A549 (cell line): Measurements from ENCODE around the gene IDUA. TPM values are rescaled to one million over a fixed set of nuclear protein-coding genes. Genes with fewer than 3 reads are reported as not detected.

Experiments
- ATAC-seq, 2 experiments: fragments of 200-7000 bp in 1 of 2; fragments of >200 bp in 1 of 2; cut with Nextera tagmentation in 1 of 2; cut with Tn5 transposase in 1 of 2; 3 replicates each; pipeline versions ENCODE4 v1.8.0 to v1.9.1; 2018 to 2020; ENCODE audit warnings: mild to moderate bottlenecking in 1 of 2, moderate library complexity in 1 of 2
- CTCF ChIA-PET: fragments of 300-600 bp; sonication (Branson Sonifier 250); formaldehyde crosslinking; extraction: SDS; loops from one replicate; lab custom pipeline; 2021; ENCODE audit warnings: antibody characterized with exemption, inconsistent platforms; lab: Yijun Ruan, JAX
- POLR2A ChIA-PET: fragments of 350-600 bp; formaldehyde crosslinking; extraction: SDS; loops from one replicate; lab custom pipeline; 2021; ENCODE audit warnings: antibody characterized with exemption, inconsistent platforms; lab: Yijun Ruan, JAX
- DNase-seq, 2 experiments: peaks; one replicate each; pipeline versions ENCODE4 v3.0.0 to v3.0.0-alpha.2; 2011 to 2016; ENCODE audit warnings: low read depth in 1 of 2, low spot score in 1 of 2
- FAIRE-seq: peaks from 2 replicates; lab custom pipeline; 2011; peaks lifted over from hg19 to GRCh38; lab: Jason Lieb, UNC
- H3K27ac ChIP-seq, 2 experiments: fragments of >200 bp; sonication (Bioruptor Twin); formaldehyde crosslinking; 3 replicates each; pipeline ENCODE4 v1.5.1; 2016 to 2017
- H3K4me1 ChIP-seq: fragments of >200 bp; sonication (Bioruptor Twin); formaldehyde crosslinking; 3 replicates; pipeline ENCODE4 v1.6.1; 2016
- H3K4me2 ChIP-seq: fragments of >200 bp; sonication (Bioruptor Twin); formaldehyde crosslinking; 3 replicates; pipeline ENCODE4 v1.6.1; 2016
- H3K4me3 ChIP-seq: fragments of >200 bp; sonication (Bioruptor Twin); formaldehyde crosslinking; 3 replicates; pipeline ENCODE4 v1.5.1; 2016
- H3K9me3 ChIP-seq: fragments of >200 bp; sonication (Bioruptor Twin); formaldehyde crosslinking; 3 replicates; pipeline ENCODE4 v1.6.1; 2016
- CBX8 ChIP-seq: fragments of 200-600 bp; sonication (generic); IDR thresholded peaks from 2 replicates; pipeline ENCODE4 v1.6.1; 2016
- CEBPB ChIP-seq, 2 experiments: fragments of >200 bp in 1 of 2; sonication (Bioruptor Twin) in 1 of 2; formaldehyde crosslinking in 1 of 2; IDR thresholded peaks; 2 replicates each; pipeline ENCODE4 v1.6.1; 2012 to 2016
- EHMT2 ChIP-seq: fragments of 200-600 bp; sonication (generic); IDR thresholded peaks from 2 replicates; pipeline ENCODE4 v1.6.1; 2016; ENCODE audit warnings: antibody characterized with exemption, low read depth, mild to moderate bottlenecking, moderate library complexity
- EP300 ChIP-seq, 2 experiments: fragments of >200 bp; sonication (Bioruptor Twin); formaldehyde crosslinking; IDR thresholded peaks; 2 replicates in 1 of 2; 3 replicates in 1 of 2; pipeline ENCODE4 v1.6.1; 2016 to 2017
- ESRRA ChIP-seq: fragments of 150-350 bp; IDR thresholded peaks from 2 replicates; pipeline ENCODE4 v1.6.1; 2014; ENCODE audit warnings: mild to moderate bottlenecking, low read length, borderline replicate concordance
- FOSB ChIP-seq: fragments of 250-450 bp; sonication (Bioruptor Pico); IDR thresholded peaks from 2 replicates; pipeline ENCODE4 v1.5.0; 2020; ENCODE audit warnings: mild to moderate bottlenecking, moderate library complexity
- FOXS1 ChIP-seq: fragments of 250-450 bp; sonication (Bioruptor Pico); IDR thresholded peaks from 2 replicates; pipeline ENCODE4 v1.5.0; 2020; ENCODE audit warnings: mild to moderate bottlenecking, moderate library complexity
- HDAC2 ChIP-seq: fragments of 200-600 bp; sonication (generic); IDR thresholded peaks from 2 replicates; pipeline ENCODE4 v1.6.1; 2016
- HEYL ChIP-seq: fragments of 250-450 bp; sonication (Bioruptor Pico); IDR thresholded peaks from 2 replicates; pipeline ENCODE4 v1.8.0; 2021; ENCODE audit warnings: mild to moderate bottlenecking, moderate library complexity
- JUN ChIP-seq, 2 experiments: fragments of >200 bp; sonication (Bioruptor Twin); formaldehyde crosslinking; IDR thresholded peaks; 2 replicates in 1 of 2; 3 replicates in 1 of 2; pipeline ENCODE4 v1.6.1; 2016 to 2017
- JUNB ChIP-seq: fragments of >200 bp; sonication (Bioruptor Twin); formaldehyde crosslinking; IDR thresholded peaks from 2 replicates; pipeline ENCODE4 v1.6.1; 2016
- KDM5A ChIP-seq: fragments of 200-600 bp; sonication (generic); IDR thresholded peaks from 2 replicates; pipeline ENCODE4 v1.6.1; 2016; ENCODE audit warnings: antibody characterized with exemption, mild to moderate bottlenecking
- MAFK ChIP-seq: fragments of 450-650 bp; IDR thresholded peaks from 2 replicates; pipeline ENCODE4 v1.6.1; 2014; ENCODE audit not compliant: partially characterized antibody
- POLR2A ChIP-seq: IDR thresholded peaks from 2 replicates; pipeline ENCODE4 v1.6.1; 2012; ENCODE audit warnings: mild to moderate bottlenecking, low read length
- RAD21 ChIP-seq, 2 experiments: fragments of >200 bp in 1 of 2; sonication (Bioruptor Twin) in 1 of 2; formaldehyde crosslinking in 1 of 2; IDR thresholded peaks in 1 of 2; conservative IDR thresholded peaks in 1 of 2; 2 replicates in 1 of 2; 3 replicates in 1 of 2; pipeline ENCODE4 v1.6.1; 2012 to 2018; ENCODE audit warnings: inconsistent platforms in 1 of 2
- RARB ChIP-seq: fragments of 250-450 bp; sonication (Bioruptor Pico); IDR thresholded peaks from 2 replicates; pipeline ENCODE4 v1.8.0; 2021; ENCODE audit warnings: mild to moderate bottlenecking, moderate library complexity
- RFX5 ChIP-seq: fragments of 450-650 bp; IDR thresholded peaks from 2 replicates; pipeline ENCODE4 v1.7.1; 2014; ENCODE audit warnings: antibody characterized with exemption, mild to moderate bottlenecking, moderate library complexity
- RNF2 ChIP-seq: fragments of 200-600 bp; sonication (generic); IDR thresholded peaks from 2 replicates; pipeline ENCODE4 v1.6.1; 2016; ENCODE audit warnings: low read depth, mild to moderate bottlenecking, antibody characterized with exemption, moderate library complexity, borderline replicate concordance
- SMC3 ChIP-seq: fragments of >200 bp; sonication (Bioruptor Twin); formaldehyde crosslinking; IDR thresholded peaks from 3 replicates; pipeline ENCODE4 v1.6.1; 2018; ENCODE audit warnings: inconsistent platforms
- SREBF2 ChIP-seq: fragments of 450-650 bp; IDR thresholded peaks from 2 replicates; pipeline ENCODE4 v1.6.1; 2014; ENCODE audit warnings: mild to moderate bottlenecking, moderate library complexity
- ZC3H11A ChIP-seq: fragments of 450-650 bp; IDR thresholded peaks from 2 replicates; pipeline ENCODE4 v1.6.1; 2014; ENCODE audit warnings: antibody characterized with exemption, mild to moderate bottlenecking
- ZNF302 ChIP-seq: fragments of 250-450 bp; sonication (Bioruptor Pico); IDR thresholded peaks from 2 replicates; pipeline ENCODE4 v1.9.0; 2021; ENCODE audit warnings: inconsistent platforms, mild to moderate bottlenecking, moderate library complexity
- WGBS: methylation state at CpG from one replicate; pipeline ENCODE4 v1.1.6; 2017; ENCODE audit errors: missing lambda C conversion rate; 5-methylcytosine and 5-hydroxymethylcytosine counted together
- polyA plus RNA-seq, 4 experiments: library from polyadenylated mRNA; depleted of rRNA in 3 of 4; stranded (reverse); fragments of >200 nt; fragmentation: RNase III in 1 of 4; extraction: RNeasy Plus Mini Kit Qiagen cat#74134 plus additional on column Dnase treatment in 1 of 4; gene quantifications; 2 replicates in 3 of 4; 3 replicates in 1 of 4; pipeline ENCODE4 v1.2.3, GENCODE V29; 2011 to 2017
- TF ChIP-seq, protein P1 (sequence below): fragments of 450-650 bp; IDR thresholded peaks from 2 replicates; pipeline ENCODE4 v1.6.1; 2014; ENCODE audit warnings: antibody characterized with exemption
- TF ChIP-seq, protein P2 (sequence below): fragments of >200 bp; sonication (Bioruptor Twin); formaldehyde crosslinking; IDR thresholded peaks from 3 replicates; pipeline ENCODE4 v1.6.1; 2016
- TF ChIP-seq, protein P3 (sequence below): fragments of 250-450 bp; sonication (Bioruptor Pico); IDR thresholded peaks from 2 replicates; pipeline ENCODE4 v1.5.0; 2020; ENCODE audit warnings: low read depth, mild to moderate bottlenecking, moderate library complexity
- TF ChIP-seq, protein P4 (sequence below): fragments of 200-600 bp; sonication (generic); IDR thresholded peaks from 2 replicates; pipeline ENCODE4 v1.6.1; 2016; ENCODE audit warnings: antibody characterized with exemption, mild to moderate bottlenecking, moderate library complexity

The IDUA gene
- polyA plus RNA-seq, 2 of the 4 experiments (the other 2 are of a cell fraction), result 3.1 to 19.4 TPM

DNA sequence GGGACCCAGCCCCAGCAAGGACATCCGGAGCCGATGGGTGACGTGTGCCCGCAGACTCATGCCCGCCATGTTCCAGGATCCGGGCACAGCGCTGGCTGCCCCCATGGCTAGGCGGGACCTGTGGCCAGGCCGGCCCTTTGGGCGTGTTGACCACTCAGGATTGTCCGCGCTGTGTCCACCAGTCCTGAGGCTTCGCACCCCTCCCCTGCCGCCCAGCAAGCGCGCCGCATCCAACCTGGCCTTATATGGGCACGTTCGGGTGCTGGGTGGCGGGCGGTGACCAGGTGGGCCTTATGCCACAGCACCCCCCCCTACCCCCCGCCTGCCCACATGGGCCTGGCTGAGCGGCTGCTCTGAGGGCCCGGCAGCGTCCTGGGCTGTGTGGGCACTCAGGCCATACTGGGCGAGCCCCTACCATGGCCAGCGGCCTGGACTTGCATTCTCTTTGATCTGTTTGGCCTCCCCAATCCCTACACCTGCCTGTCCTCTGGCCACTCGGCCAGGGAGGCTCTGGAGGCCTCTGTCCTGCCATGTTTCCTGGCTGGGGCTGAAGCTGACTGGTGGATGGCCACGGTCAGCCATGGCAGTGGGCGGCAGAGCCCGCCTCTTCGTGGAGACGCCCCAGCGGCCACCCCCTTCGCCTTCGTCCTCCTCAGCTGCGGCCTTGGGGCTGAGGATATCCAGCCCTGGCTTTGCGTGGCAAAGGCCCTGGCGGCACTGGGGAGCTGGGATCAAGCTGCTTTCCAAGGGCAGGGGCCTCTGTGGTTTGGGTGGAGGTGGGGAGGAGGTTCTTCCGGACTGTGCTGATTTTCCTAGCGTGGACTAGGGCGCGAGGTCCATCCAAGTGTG lies 26.6 kb downstream of the IDUA start (continued):
- TF ChIP-seq RFX5, result no peak
- no peak for TF ChIP-seq ESRRA
- TF ChIP-seq CBX8, result no peak

DNA sequence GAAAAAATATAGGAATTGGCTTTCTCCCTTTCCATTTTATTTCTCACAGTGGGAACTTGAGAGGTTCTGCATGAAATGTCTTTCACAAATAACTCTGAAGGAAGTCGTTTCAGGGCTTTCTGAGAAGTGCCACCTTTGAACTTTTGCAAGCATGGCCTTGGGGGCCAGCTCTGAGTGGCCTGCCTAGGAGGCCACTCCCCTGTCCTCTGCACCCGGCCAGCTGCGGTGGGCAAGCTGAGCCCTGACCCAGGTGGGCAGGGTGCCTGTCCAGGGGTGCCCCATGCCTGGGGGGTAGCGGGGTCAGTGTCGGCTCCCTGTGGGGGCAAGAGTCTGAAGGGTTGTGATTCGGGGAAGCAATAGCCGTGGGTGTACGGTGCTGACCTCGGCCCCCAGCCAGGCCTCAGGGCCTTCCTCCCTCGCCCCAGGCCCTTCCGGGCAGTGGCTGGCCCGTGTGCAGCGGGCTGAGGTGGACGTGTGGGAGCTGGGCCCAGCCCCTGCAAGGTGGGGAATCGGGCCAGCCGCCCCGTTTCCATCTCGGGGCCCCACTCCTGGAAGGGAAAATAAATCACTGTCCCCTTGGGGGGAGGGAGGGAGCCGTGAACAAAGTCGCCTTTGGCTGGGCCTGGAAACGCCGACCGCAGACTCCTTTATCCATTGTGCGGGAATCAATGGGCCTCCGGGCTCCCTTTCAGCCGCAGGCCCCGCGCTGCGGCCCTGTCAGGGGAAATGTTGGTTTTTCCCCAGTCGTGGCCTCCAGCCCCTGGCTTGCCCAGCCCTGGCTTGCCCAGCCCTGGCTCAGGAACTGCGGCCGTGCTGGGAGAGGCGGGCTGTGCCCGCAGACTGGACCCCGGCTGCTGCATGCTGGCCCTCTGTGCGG lies 27.7 kb downstream of the IDUA start:
- WGBS, result 87% methylated on average over 19 of the region's 36 CpGs
- Histone ChIP-seq H3K4me1 (peaks cover 9% of the 10 kb centered on the region), H3K4me2 (no peak overlapping the region), H3K9me3 (no peaks in the 10 kb centered on the region), H3K4me3 (no peak overlapping the region), H3K27ac (no peak overlapping the region)
- ChIA-PET CTCF (no interaction called here), POLR2A (no interaction called here)
- FAIRE-seq (no peak), ATAC-seq (no peak), DNase-seq (no peak)
- TF ChIP-seq SMC3 (no peak), JUNB (no peak), RAD21 (conservative IDR thresholded peaks at IDR 0.05 in 1 of 2, IDR thresholded peaks at IDR 0.05 in 1 of 2) (no peak), FOSB (CRISPR knock-in tag) (no peak), ZNF302 (CRISPR knock-in tag) (no peak), JUN (IDR thresholded peaks at IDR 0.05) (no peak), MAFK (no peak), EHMT2 (no peak)
- TF ChIP-seq, protein P1, sequence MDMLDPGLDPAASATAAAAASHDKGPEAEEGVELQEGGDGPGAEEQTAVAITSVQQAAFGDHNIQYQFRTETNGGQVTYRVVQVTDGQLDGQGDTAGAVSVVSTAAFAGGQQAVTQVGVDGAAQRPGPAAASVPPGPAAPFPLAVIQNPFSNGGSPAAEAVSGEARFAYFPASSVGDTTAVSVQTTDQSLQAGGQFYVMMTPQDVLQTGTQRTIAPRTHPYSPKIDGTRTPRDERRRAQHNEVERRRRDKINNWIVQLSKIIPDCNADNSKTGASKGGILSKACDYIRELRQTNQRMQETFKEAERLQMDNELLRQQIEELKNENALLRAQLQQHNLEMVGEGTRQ, result no peak

DNA sequence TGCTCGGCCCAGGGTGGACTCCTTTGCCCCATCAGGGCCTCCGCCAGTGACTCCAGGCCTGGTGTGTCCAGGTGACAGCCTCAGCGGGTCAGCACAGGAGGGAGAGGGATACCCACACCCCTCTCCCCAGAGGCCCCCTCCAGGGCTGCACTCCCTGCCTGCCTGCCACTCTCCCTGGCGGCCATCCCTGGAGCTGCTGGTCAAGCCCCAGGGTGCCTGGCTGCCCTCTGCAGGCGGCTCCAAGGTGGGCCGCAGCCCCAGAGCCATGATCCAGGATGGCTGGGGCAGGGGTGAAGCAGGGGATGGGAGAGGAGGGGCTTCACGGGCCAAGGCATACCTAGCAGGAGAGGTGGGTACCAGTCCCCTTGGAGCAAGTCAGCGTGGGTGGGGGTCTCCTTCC lies 28.3 kb downstream of the IDUA start:
- ATAC-seq (no peak), DNase-seq (no peak), FAIRE-seq (no peak)
- Histone ChIP-seq H3K4me3 (no peak overlapping the region), H3K4me2 (no peak overlapping the region), H3K9me3 (no peaks in the 10 kb centered on the region), H3K27ac (no peak overlapping the region), H3K4me1 (peaks cover 8% of the 10 kb centered on the region)
- ChIA-PET POLR2A (no interaction called here), CTCF (no interaction called here)
- WGBS, result no CpG with 5 or more reads among the region's 8 CpGs
- TF ChIP-seq HDAC2, result no peak
- TF ChIP-seq, protein P2, sequence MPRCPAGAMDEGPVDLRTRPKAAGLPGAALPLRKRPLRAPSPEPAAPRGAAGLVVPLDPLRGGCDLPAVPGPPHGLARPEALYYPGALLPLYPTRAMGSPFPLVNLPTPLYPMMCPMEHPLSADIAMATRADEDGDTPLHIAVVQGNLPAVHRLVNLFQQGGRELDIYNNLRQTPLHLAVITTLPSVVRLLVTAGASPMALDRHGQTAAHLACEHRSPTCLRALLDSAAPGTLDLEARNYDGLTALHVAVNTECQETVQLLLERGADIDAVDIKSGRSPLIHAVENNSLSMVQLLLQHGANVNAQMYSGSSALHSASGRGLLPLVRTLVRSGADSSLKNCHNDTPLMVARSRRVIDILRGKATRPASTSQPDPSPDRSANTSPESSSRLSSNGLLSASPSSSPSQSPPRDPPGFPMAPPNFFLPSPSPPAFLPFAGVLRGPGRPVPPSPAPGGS, result no peak
- TF ChIP-seq POLR2A, result no peak
- no peak for TF ChIP-seq KDM5A
- TF ChIP-seq ESRRA, result no peak
- TF ChIP-seq FOXS1 (CRISPR knock-in tag), result no peak
- TF ChIP-seq, protein P3, sequence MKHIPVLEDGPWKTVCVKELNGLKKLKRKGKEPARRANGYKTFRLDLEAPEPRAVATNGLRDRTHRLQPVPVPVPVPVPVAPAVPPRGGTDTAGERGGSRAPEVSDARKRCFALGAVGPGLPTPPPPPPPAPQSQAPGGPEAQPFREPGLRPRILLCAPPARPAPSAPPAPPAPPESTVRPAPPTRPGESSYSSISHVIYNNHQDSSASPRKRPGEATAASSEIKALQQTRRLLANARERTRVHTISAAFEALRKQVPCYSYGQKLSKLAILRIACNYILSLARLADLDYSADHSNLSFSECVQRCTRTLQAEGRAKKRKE (CRISPR knock-in tag), result no peak
- TF ChIP-seq JUNB, result no peak
- TF ChIP-seq SREBF2, result no peak
- TF ChIP-seq FOSB (CRISPR knock-in tag), result no peak
- TF ChIP-seq CEBPB (IDR thresholded peaks at IDR 0.05), result no peak
- no peak for TF ChIP-seq RNF2
- TF ChIP-seq HEYL (CRISPR knock-in tag), result no peak
- no peak for TF ChIP-seq EP300 (IDR thresholded peaks at IDR 0.05)
- no peak for TF ChIP-seq JUN (IDR thresholded peaks at IDR 0.05)
- TF ChIP-seq RARB (CRISPR knock-in tag), result no peak
- no peak for TF ChIP-seq MAFK
- no peak for TF ChIP-seq ZC3H11A
- TF ChIP-seq, protein P4, sequence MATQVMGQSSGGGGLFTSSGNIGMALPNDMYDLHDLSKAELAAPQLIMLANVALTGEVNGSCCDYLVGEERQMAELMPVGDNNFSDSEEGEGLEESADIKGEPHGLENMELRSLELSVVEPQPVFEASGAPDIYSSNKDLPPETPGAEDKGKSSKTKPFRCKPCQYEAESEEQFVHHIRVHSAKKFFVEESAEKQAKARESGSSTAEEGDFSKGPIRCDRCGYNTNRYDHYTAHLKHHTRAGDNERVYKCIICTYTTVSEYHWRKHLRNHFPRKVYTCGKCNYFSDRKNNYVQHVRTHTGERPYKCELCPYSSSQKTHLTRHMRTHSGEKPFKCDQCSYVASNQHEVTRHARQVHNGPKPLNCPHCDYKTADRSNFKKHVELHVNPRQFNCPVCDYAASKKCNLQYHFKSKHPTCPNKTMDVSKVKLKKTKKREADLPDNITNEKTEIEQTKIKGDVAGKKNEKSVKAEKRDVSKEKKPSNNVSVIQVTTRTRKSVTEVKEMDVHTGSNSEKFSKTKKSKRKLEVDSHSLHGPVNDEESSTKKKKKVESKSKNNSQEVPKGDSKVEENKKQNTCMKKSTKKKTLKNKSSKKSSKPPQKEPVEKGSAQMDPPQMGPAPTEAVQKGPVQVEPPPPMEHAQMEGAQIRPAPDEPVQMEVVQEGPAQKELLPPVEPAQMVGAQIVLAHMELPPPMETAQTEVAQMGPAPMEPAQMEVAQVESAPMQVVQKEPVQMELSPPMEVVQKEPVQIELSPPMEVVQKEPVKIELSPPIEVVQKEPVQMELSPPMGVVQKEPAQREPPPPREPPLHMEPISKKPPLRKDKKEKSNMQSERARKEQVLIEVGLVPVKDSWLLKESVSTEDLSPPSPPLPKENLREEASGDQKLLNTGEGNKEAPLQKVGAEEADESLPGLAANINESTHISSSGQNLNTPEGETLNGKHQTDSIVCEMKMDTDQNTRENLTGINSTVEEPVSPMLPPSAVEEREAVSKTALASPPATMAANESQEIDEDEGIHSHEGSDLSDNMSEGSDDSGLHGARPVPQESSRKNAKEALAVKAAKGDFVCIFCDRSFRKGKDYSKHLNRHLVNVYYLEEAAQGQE, result no peak
- TF ChIP-seq EHMT2, result no peak
